ENCODE data around the gene FBLN1.

Gene FBLN1

GRCh38 chr22:45565973-45566372, 63.3 kb downstream of the FBLN1 start:
- DNase-seq (ENCODE audit: low read depth in 2 of 2) = no peak

GRCh38 chr22:45568213-45568612, 65.5 kb downstream of the FBLN1 start:
- no peak for DNase-seq (ENCODE audit: low read depth in 2 of 2)

- DNase-seq (ENCODE audit: low read depth in 2 of 2) = no peak
Observed at GRCh38 chr22:45571089-45571488, 68.4 kb downstream of the FBLN1 start.

GRCh38 chr22:45572444-45572843, 69.8 kb downstream of the FBLN1 start:
- no peak for DNase-seq (ENCODE audit: low read depth in 2 of 2)

- no peak for DNase-seq (ENCODE audit: low read depth in 2 of 2)
Observed at GRCh38 chr22:45574069-45574703, 71.5 kb downstream of the FBLN1 start.

GRCh38 chr22:45575173-45575572, 72.5 kb downstream of the FBLN1 start:
- no peak for DNase-seq (ENCODE audit: low read depth in 2 of 2)

GRCh38 chr22:45575607-45576272, 73.1 kb downstream of the FBLN1 start:
- DNase-seq (ENCODE audit: low read depth in 2 of 2) = no peak

- no peak for DNase-seq (ENCODE audit: low read depth in 2 of 2)
Observed at GRCh38 chr22:45576273-45576625, 73.6 kb downstream of the FBLN1 start.

- no peak for DNase-seq (ENCODE audit: low read depth in 2 of 2)
Observed at GRCh38 chr22:45576730-45577464, 74.2 kb downstream of the FBLN1 start.

GRCh38 chr22:45577746-45578523, 75.3 kb downstream of the FBLN1 start:
- peak; percentile 54 to 72 for DNase-seq (ENCODE audit: low read depth in 2 of 2)

GRCh38 chr22:45578524-45579147, 76.0 kb downstream of the FBLN1 start:
- no peak for DNase-seq (ENCODE audit: low read depth in 2 of 2)

GRCh38 chr22:45579306-45579705, 76.6 kb downstream of the FBLN1 start:
- no peak for DNase-seq (ENCODE audit: low read depth in 2 of 2)

- DNase-seq (ENCODE audit: low read depth in 2 of 2) = no peak
Observed at GRCh38 chr22:45579806-45580725, 77.4 kb downstream of the FBLN1 start.

GRCh38 chr22:45580726-45581381, 78.2 kb downstream of the FBLN1 start:
- no peak for DNase-seq (ENCODE audit: low read depth in 2 of 2)

- no peak for DNase-seq (ENCODE audit: low read depth in 2 of 2)
Observed at GRCh38 chr22:45581549-45582080, 78.9 kb downstream of the FBLN1 start.

GRCh38 chr22:45582236-45582954, 79.7 kb downstream of the FBLN1 start:
- no peak for DNase-seq (ENCODE audit: low read depth in 2 of 2)

- DNase-seq (ENCODE audit: low read depth in 2 of 2) = no peak
Observed at GRCh38 chr22:45582955-45583320, 80.3 kb downstream of the FBLN1 start.

- DNase-seq (ENCODE audit: low read depth in 2 of 2) = no peak
Observed at GRCh38 chr22:45583504-45583903, 80.8 kb downstream of the FBLN1 start.

- DNase-seq (ENCODE audit: low read depth in 2 of 2) = no peak
Observed at GRCh38 chr22:45584121-45584570, 81.5 kb downstream of the FBLN1 start.
